Progenitor cell of endocrine pancreas (in vitro differentiated cells): ENCODE results near the gene FILIP1. TPM values are rescaled to one million over a fixed set of nuclear protein-coding genes. Genes with fewer than 3 reads are reported as not detected.

Experiments used
- DNase-seq: peaks from one replicate; pipeline ENCODE4 v3.0.0; 2021; ENCODE audit warnings: low spot score; ENCODE audit not compliant: unreplicated experiment
- H3K27ac Mint-ChIP-seq: 2 replicates; pipeline ENCODE4 v1.8.0; 2021; ENCODE audit warnings: mild to moderate bottlenecking, moderate library complexity, mixed read lengths
- H3K27me3 Mint-ChIP-seq: 2 replicates; pipeline ENCODE4 v1.8.0; 2021; ENCODE audit warnings: mixed read lengths
- H3K36me3 Mint-ChIP-seq: 2 replicates; pipeline ENCODE4 v1.8.0; 2022; ENCODE audit warnings: mixed read lengths; ENCODE audit not compliant: insufficient read depth
- H3K4me1 Mint-ChIP-seq: 2 replicates; pipeline ENCODE4 v1.8.0; 2021; ENCODE audit warnings: low read depth, mixed read lengths
- H3K4me3 Mint-ChIP-seq: 2 replicates; pipeline ENCODE4 v1.8.0; 2021; ENCODE audit warnings: low read depth, mild to moderate bottlenecking, moderate library complexity, mixed read lengths
- H3K9me3 Mint-ChIP-seq: 2 replicates; pipeline ENCODE4 v1.8.0; 2021; ENCODE audit warnings: low read depth, mixed read lengths
- total RNA-seq: library from RNA; stranded (reverse); gene quantifications from 2 replicates; pipeline ENCODE4 v1.2.1, GENCODE V29; 2021
- TF ChIP-seq, protein P1 (sequence below): fragments of 200-600 bp; sonication (generic); IDR thresholded peaks from one replicate; pipeline ENCODE4 v1.5.0; 2021; ENCODE audit warnings: antibody characterized with exemption, mild to moderate bottlenecking; ENCODE audit not compliant: unreplicated experiment

FILIP1 gene
- total RNA-seq, 1 donor from 2014 or later: 0.31 TPM

DNA sequence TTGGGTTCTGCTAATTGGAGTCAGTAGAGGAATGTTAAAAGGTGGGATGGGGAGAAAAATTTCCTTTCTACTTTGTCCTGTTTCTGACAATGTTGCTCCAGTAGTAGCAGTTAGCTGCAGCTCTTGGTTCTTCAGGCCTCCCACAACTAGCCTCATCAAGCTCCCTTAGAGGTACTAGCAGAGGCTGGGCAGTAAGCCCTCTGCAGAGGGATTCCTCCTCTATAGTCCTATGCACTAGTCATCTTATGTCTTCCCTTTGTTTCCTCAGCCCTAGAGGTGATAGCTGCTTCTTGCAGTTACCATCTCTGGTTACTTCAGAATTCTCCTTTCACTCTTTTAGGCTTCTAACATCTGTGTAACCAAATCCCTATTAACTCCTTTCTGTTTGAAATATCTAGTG lies 99.8 kb downstream of the FILIP1 start:
- TF ChIP-seq, protein P1, sequence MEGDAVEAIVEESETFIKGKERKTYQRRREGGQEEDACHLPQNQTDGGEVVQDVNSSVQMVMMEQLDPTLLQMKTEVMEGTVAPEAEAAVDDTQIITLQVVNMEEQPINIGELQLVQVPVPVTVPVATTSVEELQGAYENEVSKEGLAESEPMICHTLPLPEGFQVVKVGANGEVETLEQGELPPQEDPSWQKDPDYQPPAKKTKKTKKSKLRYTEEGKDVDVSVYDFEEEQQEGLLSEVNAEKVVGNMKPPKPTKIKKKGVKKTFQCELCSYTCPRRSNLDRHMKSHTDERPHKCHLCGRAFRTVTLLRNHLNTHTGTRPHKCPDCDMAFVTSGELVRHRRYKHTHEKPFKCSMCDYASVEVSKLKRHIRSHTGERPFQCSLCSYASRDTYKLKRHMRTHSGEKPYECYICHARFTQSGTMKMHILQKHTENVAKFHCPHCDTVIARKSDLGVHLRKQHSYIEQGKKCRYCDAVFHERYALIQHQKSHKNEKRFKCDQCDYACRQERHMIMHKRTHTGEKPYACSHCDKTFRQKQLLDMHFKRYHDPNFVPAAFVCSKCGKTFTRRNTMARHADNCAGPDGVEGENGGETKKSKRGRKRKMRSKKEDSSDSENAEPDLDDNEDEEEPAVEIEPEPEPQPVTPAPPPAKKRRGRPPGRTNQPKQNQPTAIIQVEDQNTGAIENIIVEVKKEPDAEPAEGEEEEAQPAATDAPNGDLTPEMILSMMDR: no peak
- peaks cover 1% of the 10 kb centered on the region for H3K4me1 Mint-ChIP-seq
- H3K36me3 Mint-ChIP-seq: no peaks in the 10 kb centered on the region
- no peaks in the 10 kb centered on the region for H3K9me3 Mint-ChIP-seq
- H3K27ac Mint-ChIP-seq: no peak overlapping the region
- DNase-seq: no peak
- H3K4me3 Mint-ChIP-seq: no peak overlapping the region
- H3K27me3 Mint-ChIP-seq: no peaks in the 10 kb centered on the region

DNA sequence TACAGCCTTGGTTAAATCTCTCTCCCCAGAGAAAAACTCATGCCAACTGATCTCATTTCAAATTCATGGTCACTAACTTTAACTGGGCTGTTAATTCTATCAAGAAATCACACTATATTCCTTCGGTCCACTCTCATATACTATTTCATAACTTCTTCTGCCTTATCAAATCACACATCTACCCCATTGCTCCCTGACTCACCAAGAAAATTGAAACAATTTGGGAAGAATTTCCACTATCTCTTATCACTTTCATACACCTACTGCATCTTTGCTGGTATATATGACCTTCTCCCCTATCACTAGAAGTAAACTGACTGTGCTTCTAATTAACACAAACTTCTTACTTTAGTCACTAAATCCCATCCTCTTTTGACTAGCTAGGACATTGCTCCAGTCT lies 102.3 kb downstream of the FILIP1 start:
- H3K36me3 Mint-ChIP-seq: no peaks in the 10 kb centered on the region
- H3K27me3 Mint-ChIP-seq: no peaks in the 10 kb centered on the region
- DNase-seq: no peak
- no peak overlapping the region for H3K27ac Mint-ChIP-seq
- TF ChIP-seq, protein P1: no peak
- H3K4me3 Mint-ChIP-seq: no peak overlapping the region
- H3K9me3 Mint-ChIP-seq: peaks cover 4% of the 10 kb centered on the region
- H3K4me1 Mint-ChIP-seq: peaks cover 1% of the 10 kb centered on the region

DNA sequence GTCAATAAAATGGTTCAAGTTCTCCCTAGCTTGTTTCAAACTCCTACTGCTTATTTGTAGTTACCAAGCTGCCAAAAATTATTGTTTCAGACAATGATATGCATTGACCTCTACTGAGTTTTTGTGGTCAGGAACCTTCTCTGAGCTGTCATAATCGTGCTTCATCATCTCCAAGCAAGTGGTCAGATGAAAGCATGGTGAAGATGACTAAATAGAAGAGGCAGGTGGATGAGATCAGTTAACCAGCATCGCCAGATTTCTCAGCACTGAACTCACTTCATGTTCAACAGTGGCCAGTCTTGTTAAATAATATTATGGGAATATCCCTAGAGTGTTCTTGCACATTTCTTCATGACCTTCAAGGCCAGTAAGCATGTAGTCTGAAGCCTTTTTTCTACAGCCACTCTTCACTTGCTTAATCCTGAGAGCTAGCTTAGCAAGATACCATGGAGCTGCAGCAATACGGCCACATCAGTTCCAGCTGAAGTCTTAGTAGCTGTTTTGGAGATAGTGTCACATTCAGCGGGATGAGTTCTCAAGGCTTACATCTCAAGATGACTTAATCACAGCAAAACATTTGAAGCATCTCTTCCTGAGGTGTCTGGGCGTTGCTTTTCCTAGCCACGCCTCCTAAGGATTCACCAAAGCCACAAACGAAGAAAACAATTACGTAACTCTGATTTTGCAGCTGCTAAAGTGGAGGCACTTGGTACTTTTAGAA lies 107.4 kb downstream of the FILIP1 start:
- TF ChIP-seq, protein P1: no peak
- no peaks in the 10 kb centered on the region for H3K36me3 Mint-ChIP-seq
- no peak for DNase-seq
- peaks cover 4% of the 10 kb centered on the region for H3K9me3 Mint-ChIP-seq
- no peak overlapping the region for H3K4me3 Mint-ChIP-seq
- no peaks in the 10 kb centered on the region for H3K4me1 Mint-ChIP-seq
- no peaks in the 10 kb centered on the region for H3K27me3 Mint-ChIP-seq
- no peak overlapping the region for H3K27ac Mint-ChIP-seq

DNA sequence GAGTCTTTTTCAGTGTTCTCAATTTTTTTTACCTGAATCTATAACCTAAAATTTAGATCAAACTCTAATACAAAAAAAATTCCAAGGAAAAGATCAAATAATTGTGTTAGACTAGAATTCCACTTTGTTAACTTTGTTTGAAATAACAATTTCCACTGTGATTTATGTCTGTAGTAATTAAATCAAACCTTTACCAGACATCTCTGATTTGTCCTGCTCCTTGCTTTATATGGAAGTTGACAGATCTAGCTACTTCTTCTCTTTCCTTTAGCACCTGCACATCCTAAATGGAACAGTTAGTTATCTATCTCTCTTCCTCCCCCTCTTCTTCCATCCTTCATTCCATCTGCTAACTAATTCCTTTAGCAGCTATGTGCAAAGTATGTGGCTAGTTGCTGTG lies 109.5 kb downstream of the FILIP1 start:
- Mint-ChIP-seq H3K27ac (no peak overlapping the region), H3K9me3 (peaks cover 4% of the 10 kb centered on the region), H3K4me3 (no peak overlapping the region), H3K36me3 (no peaks in the 10 kb centered on the region), H3K27me3 (no peaks in the 10 kb centered on the region), H3K4me1 (no peaks in the 10 kb centered on the region)
- no peak for DNase-seq
- TF ChIP-seq, protein P1: no peak

DNA sequence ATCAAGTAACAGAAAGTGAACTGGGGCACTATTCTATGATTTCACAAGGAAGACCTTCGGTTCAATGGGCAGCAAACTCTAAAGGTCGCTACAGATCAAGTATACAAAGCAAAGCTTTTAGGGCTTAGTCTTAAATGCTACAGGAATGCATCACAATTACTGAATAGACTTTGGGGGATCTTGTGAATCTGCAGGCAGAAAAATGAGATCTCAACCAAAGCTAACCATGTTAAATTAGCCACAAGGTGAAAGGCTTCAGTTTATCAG lies 111.0 kb downstream of the FILIP1 start:
- no peak overlapping the region for H3K27ac Mint-ChIP-seq
- H3K9me3 Mint-ChIP-seq: no peaks in the 10 kb centered on the region
- H3K4me1 Mint-ChIP-seq: no peaks in the 10 kb centered on the region
- DNase-seq: no peak
- H3K36me3 Mint-ChIP-seq: no peaks in the 10 kb centered on the region
- H3K27me3 Mint-ChIP-seq: no peaks in the 10 kb centered on the region
- TF ChIP-seq, protein P1: no peak
- H3K4me3 Mint-ChIP-seq: no peak overlapping the region
